Type B pancreatic cell (in vitro differentiated cells): ENCODE results near the gene ZBTB20. TPM values are rescaled to one million over a fixed set of nuclear protein-coding genes. Genes with fewer than 3 reads are reported as not detected.

Experiments
- DNase-seq: peaks from one replicate; pipeline ENCODE4 v3.0.0; 2021; ENCODE audit warnings: mixed read lengths; ENCODE audit not compliant: unreplicated experiment; ENCODE audit errors: extremely low spot score
- H3K27ac Mint-ChIP-seq: 2 replicates; pipeline ENCODE4 v1.8.0; 2021; ENCODE audit warnings: mild to moderate bottlenecking, mixed read lengths
- H3K27me3 Mint-ChIP-seq: 2 replicates; pipeline ENCODE4 v1.8.0; 2021; ENCODE audit warnings: mixed read lengths
- H3K36me3 Mint-ChIP-seq: 2 replicates; pipeline ENCODE4 v1.8.0; 2021; ENCODE audit warnings: mixed read lengths
- H3K4me1 Mint-ChIP-seq: one replicate; pipeline ENCODE4 v1.8.0; 2021; ENCODE audit warnings: mixed read lengths; ENCODE audit not compliant: unreplicated experiment
- H3K4me3 Mint-ChIP-seq: 2 replicates; pipeline ENCODE4 v1.8.0; 2021; ENCODE audit warnings: mild to moderate bottlenecking, mixed read lengths
- H3K9me3 Mint-ChIP-seq: 2 replicates; pipeline ENCODE4 v1.8.0; 2021; ENCODE audit warnings: mixed read lengths
- CTCF ChIP-seq: fragments of 200-600 bp; sonication (generic); conservative IDR thresholded peaks from 2 replicates; pipeline ENCODE4 v1.5.0; 2021; ENCODE audit warnings: antibody characterized with exemption, mild to moderate bottlenecking
- total RNA-seq: library from RNA; stranded (reverse); gene quantifications from 2 replicates; pipeline ENCODE4 v1.2.1, GENCODE V29; 2021; ENCODE audit warnings: low replicate concordance

Gene ZBTB20
- total RNA-seq, 1 donor from 2014 or later, result 14.4 TPM

- TF ChIP-seq CTCF, result no peak
- no peak overlapping the region for H3K4me3 Mint-ChIP-seq
- H3K27me3 Mint-ChIP-seq, result no peaks in the 10 kb centered on the region
- no peaks in the 10 kb centered on the region for H3K9me3 Mint-ChIP-seq
- H3K36me3 Mint-ChIP-seq, result no peaks in the 10 kb centered on the region
- DNase-seq, result no peak
- no peak overlapping the region for H3K27ac Mint-ChIP-seq
- H3K4me1 Mint-ChIP-seq, result no peaks in the 10 kb centered on the region
Measured at GRCh38 chr3:114794894-114795630, 352.0 kb downstream of the ZBTB20 start.

GRCh38 chr3:114792159-114792918 is 354.7 kb downstream of the ZBTB20 start:
- H3K27ac Mint-ChIP-seq, result no peak overlapping the region

GRCh38 chr3:114790752-114791151 is 356.3 kb downstream of the ZBTB20 start:
- Mint-ChIP-seq H3K27ac (no peak overlapping the region), H3K9me3 (no peaks in the 10 kb centered on the region), H3K4me3 (no peak overlapping the region), H3K27me3 (no peaks in the 10 kb centered on the region), H3K4me1 (no peaks in the 10 kb centered on the region), H3K36me3 (no peaks in the 10 kb centered on the region)
- no peak for DNase-seq
- TF ChIP-seq CTCF, result no peak

More at GRCh38 chr3:114792159-114792918, 354.7 kb downstream of the ZBTB20 start:
- H3K36me3 Mint-ChIP-seq, result no peaks in the 10 kb centered on the region
- no peak for DNase-seq
- H3K4me3 Mint-ChIP-seq, result no peak overlapping the region
- H3K9me3 Mint-ChIP-seq, result no peaks in the 10 kb centered on the region
- no peak for TF ChIP-seq CTCF
- no peaks in the 10 kb centered on the region for H3K27me3 Mint-ChIP-seq
- H3K4me1 Mint-ChIP-seq, result no peaks in the 10 kb centered on the region

- no peaks in the 10 kb centered on the region for H3K4me1 Mint-ChIP-seq
- no peaks in the 10 kb centered on the region for H3K36me3 Mint-ChIP-seq
Measured at GRCh38 chr3:114789803-114790202, 357.3 kb downstream of the ZBTB20 start.

GRCh38 chr3:114775395-114775794 is 371.7 kb downstream of the ZBTB20 start:
- no peak for DNase-seq
- peak overlapping the region; percentile 29 for H3K4me3 Mint-ChIP-seq
- H3K36me3 Mint-ChIP-seq, result no peaks in the 10 kb centered on the region
- no peaks in the 10 kb centered on the region for H3K27me3 Mint-ChIP-seq
- H3K27ac Mint-ChIP-seq, result no peak overlapping the region
- H3K9me3 Mint-ChIP-seq, result no peaks in the 10 kb centered on the region
- H3K4me1 Mint-ChIP-seq, result peaks cover 4% of the 10 kb centered on the region
- no peak for TF ChIP-seq CTCF

More at GRCh38 chr3:114789803-114790202, 357.3 kb downstream of the ZBTB20 start:
- TF ChIP-seq CTCF, result no peak
- no peak for DNase-seq
- Mint-ChIP-seq H3K4me3 (no peak overlapping the region), H3K9me3 (no peaks in the 10 kb centered on the region), H3K27ac (no peak overlapping the region), H3K27me3 (no peaks in the 10 kb centered on the region)
